ENCODE measurements around the gene ING5.

DNA sequence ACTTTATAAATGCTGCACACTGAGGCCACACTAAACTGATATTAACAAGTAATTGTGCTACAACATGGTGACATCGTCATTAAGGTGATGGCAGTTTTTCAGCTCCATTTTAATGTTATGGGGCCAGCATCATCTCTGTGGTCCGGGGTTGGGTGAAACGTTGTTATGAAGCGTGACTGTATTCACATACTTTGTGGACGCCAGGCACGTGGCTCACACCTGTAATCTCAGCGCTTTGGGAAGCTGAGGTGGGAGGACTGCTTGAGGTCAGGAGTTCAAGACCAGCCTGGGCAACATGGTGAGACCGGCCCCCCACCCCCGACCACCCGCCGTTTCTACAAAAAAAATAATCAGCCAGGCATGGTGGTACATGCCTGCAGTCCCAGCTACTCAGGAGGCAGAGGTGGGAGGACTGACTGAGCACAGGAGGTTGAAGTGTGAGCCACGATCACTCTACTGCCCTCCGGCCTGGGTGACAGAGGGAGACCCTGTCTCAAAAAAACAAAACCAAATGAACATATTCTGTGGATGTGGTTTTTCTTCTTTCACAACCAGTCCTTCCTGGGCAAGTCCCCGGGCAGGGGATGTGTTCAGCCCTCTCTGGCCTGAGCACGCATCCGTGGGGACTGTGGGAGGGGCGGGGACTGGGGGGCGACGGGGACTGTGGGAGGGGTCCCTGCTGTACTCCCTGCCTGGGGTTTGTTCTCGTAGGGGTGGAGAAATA lies 61.9 kb downstream of the ING5 start:
- no peak for TF ChIP-seq POLR2A (IDR thresholded peaks at IDR 0.05; ENCODE audit: low read depth, low read length)
- TF ChIP-seq POLR2AphosphoS5 (IDR thresholded peaks at IDR 0.05; ENCODE audit: low read depth, low read length): no peak
- TF ChIP-seq TAF1 (IDR thresholded peaks at IDR 0.05; ENCODE audit: borderline replicate concordance, low read depth, low read length): no peak
